B cell (primary cell): Measurements from ENCODE around the gene PTAR1. TPM values are rescaled to one million over a fixed set of nuclear protein-coding genes. Genes with fewer than 3 reads are reported as not detected.

Source experiments
- ATAC-seq: fragments of 200-7000 bp; cut with Tn5 transposase; one replicate; pipeline ENCODE4 v1.10.0; 2021; ENCODE audit warnings: low read depth, mild to moderate bottlenecking, moderate number of reproducible peaks, moderate library complexity
- CTCF ChIA-PET: fragments of 350-600 bp; sonication (Branson Sonifier 250); formaldehyde crosslinking; loops from one replicate; lab custom pipeline; 2021; ENCODE audit warnings: antibody characterized with exemption, inconsistent platforms; lab: Charles Lee
- POLR2A ChIA-PET: fragments of 350-600 bp; sonication (Branson Sonifier 250); formaldehyde crosslinking; loops from one replicate; lab custom pipeline; 2021; ENCODE audit warnings: antibody characterized with exemption; lab: Charles Lee
- DNase-seq: peaks from one replicate; pipeline ENCODE4 v3.0.0; 2013
- H2AFZ ChIP-seq: 2 replicates; pipeline ENCODE4 v1.6.1; 2012; ENCODE audit warnings: mild to moderate bottlenecking, low read depth, low read length; ENCODE audit not compliant: insufficient read depth, poor library complexity, severe bottlenecking
- H3K27ac ChIP-seq, 2 donors: 1 replicate in 1 of 2; 2 replicates in 1 of 2; pipeline ENCODE4 v1.5.1; 2012 to 2013; ENCODE audit warnings: low read length in 2 of 2, mild to moderate bottlenecking in 2 of 2, moderate library complexity in 1 of 2
- H3K27me3 ChIP-seq, 4 experiments: fragments of 200-600 bp in 1 of 4; sonication (generic) in 1 of 4; replicated peaks in 1 of 4; 1 replicate in 2 of 4; 2 replicates in 2 of 4; pipeline versions ENCODE4 v1.6.1 to v1.7.0; 2013 to 2016; ENCODE audit warnings: low read length in 3 of 4, mild to moderate bottlenecking in 2 of 4, mixed read lengths in 1 of 4, moderate library complexity in 1 of 4; ENCODE audit not compliant: insufficient read depth in 4 of 4, control insufficient read depth in 3 of 4; ENCODE audit errors: control extremely low read depth in 1 of 4
- H3K36me3 ChIP-seq, 2 experiments: replicated peaks in 1 of 2; 1 replicate in 1 of 2; 2 replicates in 1 of 2; pipeline versions ENCODE4 v1.6.1 to v1.7.1; 2013; ENCODE audit warnings: low read length in 1 of 2; ENCODE audit not compliant: insufficient read depth in 2 of 2, control insufficient read depth in 1 of 2; ENCODE audit errors: control extremely low read depth in 1 of 2, extremely low read depth in 1 of 2
- H3K4me1 ChIP-seq, 2 donors: fragments of 200-600 bp in 1 of 2; sonication (generic) in 1 of 2; 1 replicate in 1 of 2; 2 replicates in 1 of 2; pipeline versions ENCODE4 v1.5.1 to v1.6.1; 2013 to 2017; ENCODE audit warnings: low read length in 2 of 2; ENCODE audit not compliant: control insufficient read depth in 2 of 2, insufficient read depth in 2 of 2
- H3K4me2 ChIP-seq: replicated peaks from 2 replicates; pipeline ENCODE3; 2012; ENCODE audit warnings: mild to moderate bottlenecking, low read depth, low read length; ENCODE audit not compliant: poor library complexity, severe bottlenecking
- H3K4me3 ChIP-seq, 5 experiments: fragments of 200-600 bp in 1 of 5; sonication (generic) in 1 of 5; 1 replicate in 3 of 5; 2 replicates in 2 of 5; pipeline versions ENCODE4 v1.5.1 to v1.7.0; 2011 to 2016; ENCODE audit warnings: low read length in 4 of 5, mild to moderate bottlenecking in 4 of 5, low read depth in 2 of 5, control low read depth in 1 of 5, moderate library complexity in 1 of 5; ENCODE audit not compliant: insufficient read depth in 1 of 5; ENCODE audit errors: control extremely low read depth in 1 of 5, extremely low read depth in 1 of 5
- H3K79me2 ChIP-seq: fragments of 200-600 bp; sonication (generic); one replicate; pipeline ENCODE4 v1.6.0; 2016; ENCODE audit warnings: low read length; ENCODE audit not compliant: control insufficient read depth, insufficient read depth
- H3K9ac ChIP-seq: fragments of 200-600 bp; sonication (generic); 2 replicates; pipeline ENCODE4 v1.6.1; 2017; ENCODE audit warnings: mild to moderate bottlenecking, low read length, moderate library complexity
- H3K9me3 ChIP-seq, 3 donors: one replicate each; pipeline versions ENCODE4 v1.6.1 to v1.7.1; 2013; ENCODE audit warnings: low read length in 2 of 3; ENCODE audit not compliant: control insufficient read depth in 2 of 3, insufficient read depth in 1 of 3; ENCODE audit errors: control extremely low read depth in 1 of 3
- H4K20me1 ChIP-seq: 2 replicates; pipeline ENCODE4 v1.6.0; 2012; ENCODE audit warnings: mild to moderate bottlenecking, low read length; ENCODE audit not compliant: insufficient read depth, control insufficient read depth, poor library complexity, severe bottlenecking
- H3K27ac Mint-ChIP-seq: one replicate; pipeline ENCODE4 v1.8.0; 2021; ENCODE audit warnings: mixed read lengths
- H3K27me3 Mint-ChIP-seq: one replicate; pipeline ENCODE4 v1.8.0; 2021; ENCODE audit warnings: mixed read lengths
- H3K4me1 Mint-ChIP-seq: one replicate; pipeline ENCODE4 v1.8.0; 2021; ENCODE audit warnings: mixed read lengths
- H3K4me3 Mint-ChIP-seq: one replicate; pipeline ENCODE4 v1.8.0; 2021; ENCODE audit warnings: mixed read lengths
- H3K9me3 Mint-ChIP-seq: one replicate; pipeline ENCODE4 v1.8.0; 2022; ENCODE audit warnings: mixed read lengths; ENCODE audit not compliant: insufficient read depth
- EZH2 ChIP-seq: IDR thresholded peaks from 2 replicates; pipeline ENCODE4 v1.6.1; 2012; ENCODE audit warnings: borderline replicate concordance, low read depth, mild to moderate bottlenecking, moderate library complexity, low read length; ENCODE audit not compliant: insufficient read depth, poor library complexity, severe bottlenecking
- WGBS: methylation state at CpG from one replicate; pipeline ENCODE4 v1.1.5; 2013; ENCODE audit warnings: missing lambda C conversion rate; ENCODE audit not compliant: insufficient coverage; 5-methylcytosine and 5-hydroxymethylcytosine counted together
- intact Hi-C: fragments of 100-400 bp; cut with micrococcal nuclease; formaldehyde crosslinking; loops from one replicate; pipeline ENCODE4 v1.10.0; 2022
- polyA plus RNA-seq: library from polyadenylated mRNA; depleted of rRNA; stranded (reverse); fragments of >200 nt; gene quantifications from 2 replicates; pipeline ENCODE4 v1.2.3, GENCODE V29; 2012
- total RNA-seq, 2 donors: library from RNA; stranded (reverse); fragments of 120-200 nt in 1 of 2; gene quantifications; 1 replicate in 1 of 2; 2 replicates in 1 of 2; pipeline versions ENCODE4 v1.2.3 to v1.2.4, GENCODE V29; 2013 to 2022
- TF ChIP-seq, protein P1 (sequence below): fragments of 200-600 bp; IDR thresholded peaks from one replicate; pipeline ENCODE4 v1.8.0; 2022; ENCODE audit warnings: antibody characterized with exemption, mild to moderate bottlenecking

The PTAR1 gene
- total and polyA plus RNA-seq, 2 donors (not counting 1 experiment from before 2014, with no cell fraction given) = 20.5 to 72.1 TPM

DNA sequence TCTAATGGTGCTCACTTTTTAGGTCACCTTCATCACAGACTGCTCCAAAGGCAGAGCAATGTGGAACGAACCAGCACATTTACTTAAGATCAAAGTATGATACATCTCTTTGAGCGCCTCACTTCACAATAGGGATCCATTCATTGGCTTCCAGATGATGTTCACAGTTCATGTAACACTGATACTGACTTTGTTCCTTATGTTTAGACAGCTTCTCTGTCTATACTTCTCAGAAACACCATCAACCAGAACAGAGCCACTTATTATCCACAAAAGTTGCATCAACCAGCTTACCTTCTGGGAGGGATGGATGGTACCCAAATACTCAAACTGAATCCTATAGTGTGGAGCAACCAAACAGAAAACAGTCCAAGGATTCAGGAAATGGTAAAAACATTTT lies 4.6 kb downstream of the PTAR1 start:
- no peaks in the 10 kb centered on the region for H3K9me3 Mint-ChIP-seq
- H3K27me3 Mint-ChIP-seq = no peaks in the 10 kb centered on the region
- no peak overlapping the region for H3K27ac Mint-ChIP-seq
- Histone ChIP-seq H3K4me3 (no peak overlapping the region), H3K9ac (no peak overlapping the region), H3K9me3 (peaks cover 0 to 3% (median 0%) of the 10 kb centered on the region in 3 donors), H3K27ac (no peak overlapping the region), H3K4me2 (no peak overlapping the region), H3K27me3 (no peaks in the 10 kb centered on the region), H4K20me1 (peaks cover 38% of the 10 kb centered on the region), H3K36me3 (peaks cover 0 to 11% of the 10 kb centered on the region in 2 experiments), H3K79me2 (peaks cover 70% of the 10 kb centered on the region), H2AFZ (no peak overlapping the region), H3K4me1 (peaks cover 9 to 12% of the 10 kb centered on the region in 2 donors)
- no peak for TF ChIP-seq EZH2
- TF ChIP-seq, protein P1, sequence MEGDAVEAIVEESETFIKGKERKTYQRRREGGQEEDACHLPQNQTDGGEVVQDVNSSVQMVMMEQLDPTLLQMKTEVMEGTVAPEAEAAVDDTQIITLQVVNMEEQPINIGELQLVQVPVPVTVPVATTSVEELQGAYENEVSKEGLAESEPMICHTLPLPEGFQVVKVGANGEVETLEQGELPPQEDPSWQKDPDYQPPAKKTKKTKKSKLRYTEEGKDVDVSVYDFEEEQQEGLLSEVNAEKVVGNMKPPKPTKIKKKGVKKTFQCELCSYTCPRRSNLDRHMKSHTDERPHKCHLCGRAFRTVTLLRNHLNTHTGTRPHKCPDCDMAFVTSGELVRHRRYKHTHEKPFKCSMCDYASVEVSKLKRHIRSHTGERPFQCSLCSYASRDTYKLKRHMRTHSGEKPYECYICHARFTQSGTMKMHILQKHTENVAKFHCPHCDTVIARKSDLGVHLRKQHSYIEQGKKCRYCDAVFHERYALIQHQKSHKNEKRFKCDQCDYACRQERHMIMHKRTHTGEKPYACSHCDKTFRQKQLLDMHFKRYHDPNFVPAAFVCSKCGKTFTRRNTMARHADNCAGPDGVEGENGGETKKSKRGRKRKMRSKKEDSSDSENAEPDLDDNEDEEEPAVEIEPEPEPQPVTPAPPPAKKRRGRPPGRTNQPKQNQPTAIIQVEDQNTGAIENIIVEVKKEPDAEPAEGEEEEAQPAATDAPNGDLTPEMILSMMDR = no peak
- POLR2A ChIA-PET = no interaction called here
- CTCF ChIA-PET = no interaction called here
- WGBS = no CpG with 5 or more reads among the region's 2 CpGs
- no peak overlapping the region for H3K4me3 Mint-ChIP-seq
- H3K4me1 Mint-ChIP-seq = peaks cover 34% of the 10 kb centered on the region
- DNase-seq = no peak
- ATAC-seq = no peak
- intact Hi-C loops = loop anchor here (5.0 kb wide), 2 partner anchors 657 to 1178 kb away; partner anchors contain the start of gene KLF9

DNA sequence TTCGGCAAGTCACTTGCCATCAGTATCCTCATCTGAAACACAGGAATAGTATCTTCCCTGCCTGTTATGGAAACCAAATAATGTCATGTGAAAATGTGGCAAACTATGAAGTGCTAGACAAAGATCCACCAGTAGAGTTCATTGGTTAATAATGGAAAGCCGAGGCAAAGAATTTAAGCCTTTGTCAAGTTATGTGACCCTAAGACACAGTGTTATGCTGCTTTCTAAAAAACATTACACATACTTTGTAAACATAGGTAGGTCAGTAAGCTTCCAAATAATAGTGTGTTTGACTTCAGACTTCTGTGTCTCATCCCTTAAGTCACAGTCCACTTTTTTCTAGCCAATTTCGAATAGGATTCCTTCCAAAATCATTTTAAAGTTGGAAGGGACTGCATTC lies 6.0 kb downstream of the PTAR1 start:
- peaks cover 33% of the 10 kb centered on the region for H3K4me1 Mint-ChIP-seq
- CTCF ChIA-PET = no interaction called here
- no peak for DNase-seq

More for the DNA sequence above, 6.0 kb downstream of the PTAR1 start:
- peaks cover 47% of the 10 kb centered on the region for H4K20me1 ChIP-seq
- no peak overlapping the region for H3K27ac ChIP-seq
- no peak overlapping the region for H3K27ac Mint-ChIP-seq
- H3K9ac ChIP-seq = no peak overlapping the region
- no peaks in the 10 kb centered on the region for H3K27me3 Mint-ChIP-seq
- no peaks in the 10 kb centered on the region for H3K27me3 ChIP-seq
- intact Hi-C loops = no loop called here
- H2AFZ ChIP-seq = no peak overlapping the region
- H3K9me3 Mint-ChIP-seq = no peaks in the 10 kb centered on the region
- no peak overlapping the region for H3K4me2 ChIP-seq
- POLR2A ChIA-PET = no interaction called here
- peaks cover 0 to 21% of the 10 kb centered on the region in 2 experiments for H3K36me3 ChIP-seq
- H3K79me2 ChIP-seq = peaks cover 65% of the 10 kb centered on the region
- no peaks in the 10 kb centered on the region for H3K9me3 ChIP-seq
- peaks cover 6 to 7% of the 10 kb centered on the region in 2 donors for H3K4me1 ChIP-seq
- H3K4me3 ChIP-seq = no peak overlapping the region
- no peak for ATAC-seq
- no CpG with 5 or more reads among the region's 3 CpGs for WGBS
- no peak overlapping the region for H3K4me3 Mint-ChIP-seq
- no peak for TF ChIP-seq EZH2
- TF ChIP-seq, protein P1 = no peak
